Glomerular visceral epithelial cell (primary cell): ENCODE measurements around the gene MAP2K1.
"Not testable (repeated sequence)": the region's sequence is repeated elsewhere in the genome, so short reads cannot be mapped to it uniquely, and the experiment has no call there.

Experiments
- DNase-seq: peaks from one replicate; pipeline ENCODE4 v3.0.0-alpha.2; 2016; ENCODE audit errors: extremely low spot score

Gene MAP2K1

GRCh38 chr15:66393037-66393436 is 6.3 kb downstream of the MAP2K1 start:
- not testable (repeated sequence) for DNase-seq

GRCh38 chr15:66394472-66394871 is 7.8 kb downstream of the MAP2K1 start:
- no peak for DNase-seq

GRCh38 chr15:66394915-66395314 is 8.2 kb downstream of the MAP2K1 start:
- no peak for DNase-seq

- DNase-seq: no peak
Measured at GRCh38 chr15:66399276-66399675, 12.6 kb downstream of the MAP2K1 start.

GRCh38 chr15:66400351-66400774 is 13.7 kb downstream of the MAP2K1 start:
- no peak for DNase-seq

- DNase-seq: peak; percentile 39
Measured at GRCh38 chr15:66401130-66402021, 14.7 kb downstream of the MAP2K1 start.

GRCh38 chr15:66402761-66403284 is 16.1 kb downstream of the MAP2K1 start:
- DNase-seq: no peak

- no peak for DNase-seq
Measured at GRCh38 chr15:66403323-66403722, 16.6 kb downstream of the MAP2K1 start.

GRCh38 chr15:66404122-66404521 is 17.4 kb downstream of the MAP2K1 start:
- no peak for DNase-seq

GRCh38 chr15:66404532-66404931 is 17.8 kb downstream of the MAP2K1 start:
- DNase-seq: no peak

GRCh38 chr15:66405007-66405406 is 18.3 kb downstream of the MAP2K1 start:
- no peak for DNase-seq

GRCh38 chr15:66405615-66406014 is 18.9 kb downstream of the MAP2K1 start:
- no peak for DNase-seq

GRCh38 chr15:66408254-66408653 is 21.5 kb downstream of the MAP2K1 start:
- no peak for DNase-seq

- DNase-seq: no peak
Measured at GRCh38 chr15:66408675-66409282, 22.1 kb downstream of the MAP2K1 start.

- no peak for DNase-seq
Measured at GRCh38 chr15:66409565-66410108, 22.9 kb downstream of the MAP2K1 start.

- DNase-seq: peak; percentile 16
Measured at GRCh38 chr15:66411190-66411589, 24.5 kb downstream of the MAP2K1 start.

GRCh38 chr15:66412220-66412619 is 25.5 kb downstream of the MAP2K1 start:
- DNase-seq: no peak

- DNase-seq: no peak
Measured at GRCh38 chr15:66413579-66413978, 26.9 kb downstream of the MAP2K1 start.

GRCh38 chr15:66415360-66415759 is 28.6 kb downstream of the MAP2K1 start:
- no peak for DNase-seq

GRCh38 chr15:66417736-66418135 is 31.0 kb downstream of the MAP2K1 start:
- DNase-seq: no peak

GRCh38 chr15:66419471-66419870 is 32.8 kb downstream of the MAP2K1 start:
- DNase-seq: no peak

GRCh38 chr15:66422347-66422746 is 35.6 kb downstream of the MAP2K1 start:
- DNase-seq: no peak

GRCh38 chr15:66423149-66423548 is 36.4 kb downstream of the MAP2K1 start:
- DNase-seq: no peak
